GM21529 (cell line): ENCODE measurements around the gene SHOC1.
"Not testable (repeated sequence)": the region's sequence is repeated elsewhere in the genome, so short reads cannot be mapped to it uniquely, and the experiment has no call there.

ENCODE experiments used
- ATAC-seq: cut with Tn5 transposase; IDR thresholded peaks from one replicate; pipeline ENCODE4 v1.9.1; 2021; ENCODE audit not compliant: unreplicated experiment

SHOC1 gene

DNA sequence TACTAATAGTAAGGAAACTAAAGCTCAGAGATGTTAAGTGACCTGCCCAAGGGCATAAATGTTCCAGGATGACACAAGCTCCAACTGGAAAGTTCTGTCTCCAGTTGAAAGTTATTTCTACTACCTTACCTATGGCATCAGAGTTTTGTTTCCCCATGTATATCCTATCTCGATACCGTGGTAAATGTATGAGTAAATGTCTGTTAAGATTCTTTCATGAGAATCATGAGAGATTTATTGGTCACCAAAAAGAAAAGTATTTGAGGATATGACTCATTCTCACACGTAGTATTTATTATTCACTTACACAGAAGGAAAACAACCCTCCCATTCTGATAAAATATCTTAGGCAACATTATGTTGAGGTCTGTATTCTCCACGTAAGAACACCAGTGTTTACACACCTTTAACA is 11.1 kb upstream of the SHOC1 start:
- no peak for ATAC-seq

GRCh38 chr9:111805262-111805661 is 10.5 kb upstream of the SHOC1 start:
- ATAC-seq, result no peak

GRCh38 chr9:111804636-111805035 is 9.9 kb upstream of the SHOC1 start:
- ATAC-seq, result no peak

GRCh38 chr9:111803924-111804323 is 9.2 kb upstream of the SHOC1 start:
- ATAC-seq, result no peak

DNA sequence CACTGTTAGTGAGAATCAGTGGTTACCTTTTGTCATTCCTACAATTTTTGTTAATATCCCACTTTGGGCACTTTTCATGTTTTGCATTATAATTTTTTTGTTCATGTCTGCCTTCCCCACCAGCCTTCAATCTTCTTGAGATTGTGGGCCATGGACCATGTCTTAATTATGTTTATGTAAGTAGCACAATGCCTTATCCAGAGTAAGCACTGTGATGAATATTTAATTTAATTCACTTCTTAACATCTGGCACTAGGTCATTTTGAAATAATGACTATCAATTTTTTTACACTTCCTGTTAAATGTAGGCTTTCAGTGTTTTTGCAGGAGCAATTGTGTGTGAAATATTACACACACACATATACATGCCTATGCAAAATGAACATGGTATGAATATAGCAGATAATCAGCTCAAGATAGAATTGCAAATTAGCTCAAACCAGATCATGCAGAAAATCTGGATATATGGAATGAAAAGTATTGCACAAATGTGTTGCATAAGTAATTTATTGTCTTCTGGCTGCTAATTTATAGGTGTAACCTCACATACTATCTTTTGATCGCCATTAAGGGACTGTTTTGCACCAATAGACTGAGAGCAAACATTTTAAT is 5.3 kb upstream of the SHOC1 start:
- no peak for ATAC-seq

DNA sequence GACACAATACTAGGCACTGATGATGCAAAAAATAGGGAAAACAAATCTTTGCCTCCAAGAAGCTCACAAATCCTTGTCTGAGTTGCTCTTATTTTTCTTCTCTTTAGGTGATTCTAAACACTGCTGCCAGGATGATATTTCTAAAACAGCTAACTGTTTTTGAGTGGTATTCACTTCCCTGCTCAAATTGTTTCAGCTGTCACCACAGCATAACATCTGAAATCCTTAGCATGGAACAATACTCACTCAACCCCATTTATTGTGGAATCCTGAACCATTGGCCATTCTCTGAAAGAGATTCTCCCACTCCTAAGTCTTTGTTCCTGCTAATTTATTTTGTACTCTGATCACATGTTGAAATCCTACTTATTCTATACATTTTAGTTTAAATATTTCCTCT is 4.8 kb upstream of the SHOC1 start:
- no peak for ATAC-seq

- ATAC-seq, result no peak
Measured at GRCh38 chr9:111798786-111799185, 4.0 kb upstream of the SHOC1 start.

DNA sequence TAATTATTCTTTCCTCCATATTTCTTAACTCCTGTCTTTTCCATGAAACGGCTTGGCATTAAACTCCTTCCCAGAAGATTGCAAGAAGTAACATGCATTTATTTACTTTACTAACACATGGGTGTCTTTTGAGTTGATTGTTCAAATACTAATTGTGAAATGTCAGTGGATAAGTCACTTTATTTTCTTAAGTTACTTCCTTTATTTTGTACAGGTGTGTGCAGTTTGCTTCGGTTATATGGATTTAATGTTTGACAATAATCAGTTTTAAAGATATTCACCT is 761 bp upstream of the SHOC1 start:
- ATAC-seq, result no peak

DNA sequence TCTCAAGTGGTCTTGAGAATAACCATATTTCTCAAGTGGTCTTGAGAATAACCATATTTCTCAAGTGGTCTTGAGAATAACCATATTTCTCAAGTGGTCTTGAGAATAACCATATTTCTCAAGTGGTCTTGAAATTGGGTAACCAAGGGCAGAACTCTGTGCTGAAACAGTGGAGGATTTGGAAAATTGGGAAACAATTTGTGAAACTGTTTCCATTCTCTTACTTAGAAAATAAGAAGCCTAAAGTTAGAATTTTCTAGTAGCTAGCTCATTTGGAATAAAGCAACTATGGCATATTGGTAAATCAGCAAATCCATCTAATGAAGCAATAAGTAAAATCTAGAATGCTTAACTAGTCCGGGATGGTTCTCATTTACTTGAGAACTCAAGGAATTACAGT is 2.9 kb downstream of the SHOC1 start:
- not testable (repeated sequence) for ATAC-seq

GRCh38 chr9:111789881-111790280 is 4.9 kb downstream of the SHOC1 start:
- no peak for ATAC-seq

DNA sequence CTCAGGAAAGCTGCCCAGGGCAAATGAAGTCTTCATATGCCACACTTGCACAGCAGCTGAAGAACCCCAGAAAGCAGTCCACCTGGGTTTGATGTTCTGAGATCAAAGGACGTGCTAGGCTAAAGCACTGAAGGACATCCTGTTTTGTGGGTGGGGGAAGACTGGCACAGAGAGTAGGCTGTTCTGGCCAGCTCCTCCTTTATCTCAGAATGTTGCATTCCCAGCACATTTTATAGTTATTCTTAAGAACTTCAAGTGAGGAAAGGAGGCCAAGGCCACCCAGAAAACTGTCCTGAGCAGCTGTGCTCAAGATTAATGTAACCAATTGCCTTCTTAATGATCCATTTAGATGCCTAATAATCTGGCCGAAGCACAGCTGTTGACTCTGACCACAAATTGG is 10.9 kb downstream of the SHOC1 start:
- ATAC-seq, result no peak

DNA sequence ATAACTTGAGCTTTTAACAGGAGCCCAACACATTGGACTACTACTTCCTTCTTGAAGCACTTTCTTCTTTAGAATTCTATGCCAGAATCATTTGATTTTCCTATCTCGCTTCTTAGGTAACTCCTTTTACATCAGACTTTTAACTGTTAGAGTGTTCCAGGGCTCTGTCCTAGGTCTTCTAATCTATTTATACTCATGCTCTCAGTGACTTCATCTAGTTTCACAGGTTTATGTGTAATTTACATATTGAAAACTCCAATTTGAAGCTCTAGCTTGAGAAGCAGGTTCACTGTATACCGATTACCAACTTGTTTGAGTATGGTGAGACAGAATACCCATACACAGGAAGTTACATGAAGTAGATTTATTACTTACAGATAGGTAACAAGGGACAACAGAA is 11.3 kb downstream of the SHOC1 start:
- ATAC-seq, result no peak

- ATAC-seq, result no peak
Measured at GRCh38 chr9:111766066-111766465, 28.7 kb downstream of the SHOC1 start.

- no peak for ATAC-seq
Measured at GRCh38 chr9:111762556-111762955, 32.2 kb downstream of the SHOC1 start.

- peak; percentile 75 for ATAC-seq
Measured at GRCh38 chr9:111759762-111760639, 34.7 kb downstream of the SHOC1 start.

DNA sequence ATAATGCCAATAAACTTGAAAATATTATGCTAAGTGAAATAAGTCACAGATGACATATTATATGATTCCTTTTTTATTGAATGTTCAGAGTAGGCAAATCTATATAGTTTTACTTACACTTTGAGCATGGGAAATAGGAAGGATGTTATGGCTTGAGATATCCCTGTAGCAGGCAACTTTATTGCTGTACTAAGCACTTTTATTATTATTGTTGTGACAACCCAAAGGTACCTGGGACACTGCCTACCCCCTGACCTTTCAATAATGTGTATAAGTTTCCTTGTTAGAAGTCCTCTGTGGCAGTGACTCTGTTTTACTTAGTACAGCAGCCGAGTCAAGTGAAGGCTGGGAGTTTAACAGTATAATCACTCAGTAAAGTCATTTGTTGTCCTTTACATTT is 39.9 kb downstream of the SHOC1 start:
- no peak for ATAC-seq

- no peak for ATAC-seq
Measured at GRCh38 chr9:111752455-111752854, 42.3 kb downstream of the SHOC1 start.
